Measurements from ENCODE around the gene LAS1L.
"Not testable (repeated sequence)": the region's sequence is repeated elsewhere in the genome, so short reads cannot be mapped to it uniquely, and the experiment has no call there.

The LAS1L gene

DNA sequence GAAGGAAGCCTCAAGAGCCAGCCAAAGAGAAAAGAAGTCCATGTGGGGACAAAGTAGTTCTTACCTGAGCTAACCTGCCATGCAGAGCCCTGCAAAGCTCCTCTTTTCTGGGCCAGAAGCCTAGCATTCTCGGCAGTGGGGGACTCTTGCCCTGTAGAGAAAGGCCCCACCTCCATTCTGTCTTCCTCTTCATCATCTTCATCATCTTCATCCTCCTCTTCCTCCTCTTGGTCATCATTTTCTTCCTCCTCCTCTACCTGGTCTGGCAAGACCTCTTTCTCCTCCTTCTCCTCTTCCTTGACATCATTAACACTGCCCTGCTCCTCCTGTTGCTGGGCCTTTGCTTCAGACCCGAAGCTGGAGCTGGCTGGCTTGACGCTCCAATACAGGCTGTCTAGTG lies 16.7 kb downstream of the LAS1L start:
- no peak for DNase-seq (ENCODE audit: low read depth)

DNA sequence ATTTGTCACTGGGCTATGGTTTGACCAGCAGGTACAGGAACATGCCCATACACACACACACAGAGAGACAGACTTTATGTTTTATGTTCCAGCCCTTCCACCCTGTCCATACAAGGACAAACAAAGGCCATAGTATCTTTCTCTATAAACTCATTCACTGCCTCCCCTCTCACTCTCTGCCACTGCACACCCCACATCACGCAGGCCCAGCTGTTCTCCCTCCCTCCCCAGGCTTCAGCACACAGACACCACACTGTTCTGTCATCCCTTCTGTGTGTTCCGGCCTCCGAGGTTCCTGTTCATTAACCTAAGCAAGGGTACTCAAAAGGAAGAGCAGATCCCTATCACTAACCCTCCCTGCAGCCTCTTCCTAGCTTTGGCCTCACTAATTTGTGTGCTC lies 17.8 kb downstream of the LAS1L start:
- no peak for DNase-seq (ENCODE audit: low read depth)

DNA sequence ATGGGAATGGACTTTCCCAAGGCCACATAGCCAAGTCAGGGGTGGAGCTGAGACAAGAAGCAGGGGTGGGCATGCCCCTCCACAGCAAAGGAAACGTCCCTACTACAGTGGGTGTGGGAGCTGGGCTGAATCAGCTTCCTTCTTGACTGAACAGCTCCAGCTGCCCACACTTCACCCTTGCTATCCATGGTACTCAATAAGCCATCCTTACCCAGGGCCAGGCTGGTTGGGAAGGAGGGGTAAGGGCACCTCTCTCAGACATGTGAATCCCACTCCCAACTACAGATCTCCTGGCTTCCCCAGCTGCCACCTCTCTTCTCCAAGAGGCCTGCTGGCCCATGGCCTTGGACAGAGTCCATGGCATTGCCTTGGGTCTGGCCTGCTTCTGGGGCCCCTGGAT lies 21.0 kb downstream of the LAS1L start:
- no peak for DNase-seq (ENCODE audit: low read depth)

DNA sequence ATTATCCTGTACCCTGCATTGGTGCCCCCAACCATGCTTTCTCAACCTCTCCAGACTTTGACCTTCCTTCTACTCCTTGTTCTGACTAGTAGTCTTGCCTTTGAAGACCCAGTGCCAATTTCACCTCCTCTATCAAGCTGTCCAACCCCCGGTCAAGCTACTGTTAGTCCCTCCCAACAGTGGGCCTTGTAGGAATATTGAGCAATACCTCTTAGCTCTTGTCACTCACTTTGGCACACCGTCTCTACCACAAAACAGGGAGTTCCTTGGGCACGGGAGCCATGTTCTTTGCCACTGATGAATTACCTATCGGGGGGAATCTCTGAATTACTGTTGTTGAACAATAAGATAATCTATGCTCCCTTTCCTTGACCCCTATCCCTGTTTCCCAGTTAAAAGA lies 25.2 kb downstream of the LAS1L start:
- no peak for DNase-seq (ENCODE audit: low read depth)

DNA sequence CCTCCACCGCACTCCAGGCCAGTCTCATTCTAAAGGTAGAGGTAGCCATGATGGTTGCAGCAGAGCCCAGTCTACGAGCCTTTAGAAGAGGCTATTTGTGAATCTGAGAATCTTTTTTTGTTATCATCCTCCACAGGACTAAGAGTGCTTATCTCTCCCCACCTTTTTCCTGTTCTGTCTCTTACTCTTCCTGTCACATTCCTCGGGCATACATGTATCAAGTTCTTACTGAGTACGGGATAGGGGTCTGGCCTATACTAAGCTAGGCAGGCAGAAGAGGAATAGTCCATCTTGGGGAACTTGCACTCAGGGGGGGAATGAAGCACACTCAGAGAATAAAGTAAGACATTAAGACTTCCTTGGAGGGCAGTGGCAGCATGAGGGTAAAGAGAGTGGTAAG lies 25.7 kb downstream of the LAS1L start:
- no peak for DNase-seq (ENCODE audit: low read depth)

DNA sequence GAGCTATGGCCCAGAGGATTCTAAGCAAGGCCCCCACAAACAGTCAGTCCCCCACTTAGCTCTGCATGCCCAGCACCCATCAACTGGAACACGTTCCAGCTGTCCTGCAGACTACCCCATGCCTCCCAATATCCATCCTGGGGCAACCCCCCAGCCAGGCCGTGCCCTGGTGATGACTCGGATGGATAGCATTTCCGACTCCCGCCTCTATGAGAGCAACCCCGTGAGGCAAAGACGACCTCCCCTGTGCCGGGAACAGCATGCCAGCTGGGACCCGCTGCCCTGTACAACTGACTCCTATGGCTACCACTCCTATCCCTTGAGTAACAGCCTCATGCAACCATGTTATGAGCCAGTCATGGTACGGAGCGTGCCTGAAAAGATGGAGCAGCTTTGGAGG lies 32.0 kb downstream of the LAS1L start:
- no peak for DNase-seq (ENCODE audit: low read depth)

DNA sequence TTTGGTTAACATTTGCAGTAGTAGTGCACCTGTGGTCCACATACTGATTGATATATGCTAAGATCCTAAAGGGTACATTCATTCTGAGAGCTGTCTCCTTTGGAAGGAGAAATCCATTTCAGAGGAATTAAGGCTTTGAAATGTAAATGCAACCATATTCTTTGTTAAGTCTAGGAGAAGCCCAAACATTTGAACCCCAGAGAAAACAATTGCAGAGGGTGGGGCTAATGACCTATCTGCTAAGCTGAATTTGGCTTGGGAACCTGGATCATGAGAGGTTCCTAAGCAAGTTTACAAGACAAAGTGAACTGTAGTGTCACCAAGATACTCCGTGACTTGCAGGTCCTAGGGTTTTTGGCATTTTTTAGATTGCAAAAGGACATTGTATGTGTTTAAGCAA lies 41.2 kb downstream of the LAS1L start:
- DNase-seq (ENCODE audit: low read depth) = no peak

DNA sequence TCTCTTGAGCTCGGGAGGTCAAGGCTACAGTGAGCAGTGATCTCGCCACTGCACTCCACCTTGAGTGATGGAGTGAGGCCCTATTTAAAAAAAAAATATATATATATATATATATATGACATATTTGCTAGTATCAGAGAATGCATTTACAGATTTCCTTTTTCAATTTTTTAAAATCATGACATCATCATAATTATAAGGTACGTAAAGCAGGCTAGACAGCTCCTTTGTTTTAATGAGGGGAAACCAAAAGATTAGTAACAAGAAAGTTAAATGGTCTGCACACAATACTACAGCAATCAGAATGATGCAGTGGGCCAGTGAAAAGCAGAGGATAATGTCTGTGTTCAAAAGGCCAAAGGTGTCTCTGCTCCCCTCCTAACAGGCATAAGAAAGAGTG lies 43.0 kb downstream of the LAS1L start:
- DNase-seq (ENCODE audit: low read depth) = no peak

DNA sequence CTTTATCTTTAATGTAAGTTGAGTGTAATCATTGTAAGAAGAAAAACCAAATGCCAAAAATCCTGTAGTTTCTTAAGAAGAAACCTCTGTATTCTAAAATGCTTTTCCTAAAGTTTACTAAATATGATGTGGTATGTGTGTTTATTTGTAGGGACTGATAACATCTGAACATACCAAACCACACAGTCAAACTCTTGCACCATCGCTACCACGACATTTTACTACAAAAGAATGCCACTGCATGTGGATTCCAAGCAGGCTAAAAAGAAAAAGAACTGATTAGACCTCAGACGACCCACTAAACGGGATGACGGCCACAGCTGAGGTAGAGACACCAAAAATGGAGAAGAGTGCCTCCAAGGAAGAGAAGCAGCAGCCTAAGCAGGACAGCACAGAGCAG lies 46.1 kb downstream of the LAS1L start:
- no peak for DNase-seq (ENCODE audit: low read depth)

DNA sequence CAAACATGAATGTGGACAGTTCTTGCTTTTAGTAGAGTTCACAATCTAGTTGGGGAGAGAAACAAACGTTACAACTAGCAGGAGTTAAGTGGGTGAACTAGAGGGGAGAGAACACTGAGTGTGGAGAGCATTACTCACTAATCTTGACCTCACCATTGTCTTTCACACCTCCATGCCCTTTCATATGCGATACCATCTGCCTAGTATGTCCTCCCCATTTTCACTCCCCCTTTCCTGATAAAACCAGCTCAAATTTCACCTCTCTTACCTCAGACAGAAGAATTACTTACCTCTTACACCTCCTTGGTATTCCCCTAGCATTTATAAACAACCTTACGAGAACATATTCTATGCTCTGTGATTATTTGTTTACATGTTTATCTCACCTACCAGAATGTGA lies 53.6 kb downstream of the LAS1L start:
- no peak for DNase-seq (ENCODE audit: low read depth)

DNA sequence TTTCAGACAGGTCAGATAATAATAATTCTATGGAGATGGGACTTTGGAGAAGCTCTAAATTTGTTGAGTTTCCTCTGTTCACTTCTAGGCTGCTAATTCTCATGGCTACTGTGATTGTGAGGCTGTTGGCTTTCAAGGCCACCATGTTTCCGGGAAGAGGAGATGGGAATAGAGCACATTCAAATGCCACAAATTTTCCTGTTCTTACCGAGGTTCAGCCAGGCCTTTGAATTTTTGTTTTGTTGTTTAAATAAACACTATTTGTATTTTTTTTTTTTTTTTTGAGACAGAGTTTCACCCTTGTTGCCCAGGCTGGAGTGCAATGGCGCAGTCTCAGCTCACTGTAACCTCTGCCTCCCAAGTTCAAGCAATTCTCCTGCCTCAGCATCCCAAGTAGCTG lies 55.5 kb downstream of the LAS1L start:
- not testable (repeated sequence) for DNase-seq (ENCODE audit: low read depth)

DNA sequence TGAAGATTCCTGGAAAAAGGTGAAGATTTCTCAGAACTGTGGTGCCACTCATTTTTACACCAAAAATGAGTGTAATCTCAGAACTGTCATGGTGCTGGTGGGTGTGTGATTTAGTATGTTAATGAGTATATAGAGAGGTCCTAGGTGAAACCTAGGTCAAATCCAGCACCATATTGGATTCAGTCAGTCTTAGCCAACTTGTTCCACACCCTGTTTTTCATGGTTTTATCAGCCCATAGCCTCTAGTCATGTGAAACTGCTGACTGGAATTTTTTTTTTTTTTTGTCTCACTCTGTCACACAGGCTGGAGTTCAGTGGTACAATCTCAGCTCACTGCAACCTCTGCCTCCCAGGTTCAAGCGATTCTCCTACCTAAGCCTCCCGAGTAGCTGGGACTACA lies 58.0 kb downstream of the LAS1L start:
- DNase-seq (ENCODE audit: low read depth) = no peak

DNA sequence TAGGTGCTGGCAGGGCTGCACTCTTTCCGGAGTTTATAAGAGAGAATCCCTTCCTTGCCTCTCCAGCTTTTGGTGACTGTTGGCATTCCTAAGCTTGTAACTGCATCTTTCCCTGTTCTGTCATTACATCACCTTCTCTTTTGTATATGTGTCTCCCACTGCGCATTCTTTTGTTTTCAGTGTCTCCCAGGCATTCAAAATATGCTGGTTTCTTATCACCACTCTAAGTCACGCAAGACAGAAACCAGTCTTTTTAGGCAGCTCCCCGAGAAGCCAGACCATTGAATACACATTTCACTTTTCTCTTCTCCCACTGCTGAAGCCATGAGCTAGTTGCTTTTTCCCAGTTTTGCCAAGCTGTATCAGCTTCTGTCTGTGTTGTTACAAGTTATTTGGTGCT lies 71.0 kb downstream of the LAS1L start:
- no peak for DNase-seq (ENCODE audit: low read depth)

All from GM04504 (cell line).